ENCODE results near the gene RAB11FIP3. TPM values are rescaled to one million over a fixed set of nuclear protein-coding genes. Genes with fewer than 3 reads are reported as not detected.

RAB11FIP3 gene
- total RNA-seq, 2 experiments from 2014 or later = 18.7 to 20.4 TPM

- H3K27ac Mint-ChIP-seq = no peak overlapping the region
- no peak for DNase-seq
- no peak overlapping the region for H3K4me3 Mint-ChIP-seq
- TF ChIP-seq, protein P1, sequence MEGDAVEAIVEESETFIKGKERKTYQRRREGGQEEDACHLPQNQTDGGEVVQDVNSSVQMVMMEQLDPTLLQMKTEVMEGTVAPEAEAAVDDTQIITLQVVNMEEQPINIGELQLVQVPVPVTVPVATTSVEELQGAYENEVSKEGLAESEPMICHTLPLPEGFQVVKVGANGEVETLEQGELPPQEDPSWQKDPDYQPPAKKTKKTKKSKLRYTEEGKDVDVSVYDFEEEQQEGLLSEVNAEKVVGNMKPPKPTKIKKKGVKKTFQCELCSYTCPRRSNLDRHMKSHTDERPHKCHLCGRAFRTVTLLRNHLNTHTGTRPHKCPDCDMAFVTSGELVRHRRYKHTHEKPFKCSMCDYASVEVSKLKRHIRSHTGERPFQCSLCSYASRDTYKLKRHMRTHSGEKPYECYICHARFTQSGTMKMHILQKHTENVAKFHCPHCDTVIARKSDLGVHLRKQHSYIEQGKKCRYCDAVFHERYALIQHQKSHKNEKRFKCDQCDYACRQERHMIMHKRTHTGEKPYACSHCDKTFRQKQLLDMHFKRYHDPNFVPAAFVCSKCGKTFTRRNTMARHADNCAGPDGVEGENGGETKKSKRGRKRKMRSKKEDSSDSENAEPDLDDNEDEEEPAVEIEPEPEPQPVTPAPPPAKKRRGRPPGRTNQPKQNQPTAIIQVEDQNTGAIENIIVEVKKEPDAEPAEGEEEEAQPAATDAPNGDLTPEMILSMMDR (IDR thresholded peaks at IDR 0.05) = no peak
- no peak for ATAC-seq
- no peaks in the 10 kb centered on the region for H3K9me3 Mint-ChIP-seq
- H3K36me3 Mint-ChIP-seq (ENCODE audit: low read depth) = no peaks in the 10 kb centered on the region
- H3K27me3 Mint-ChIP-seq = no peaks in the 10 kb centered on the region
- intact Hi-C loops (cut with micrococcal nuclease) = no loop called here
- H3K4me1 Mint-ChIP-seq (ENCODE audit: low read depth) = peaks cover 15% of the 10 kb centered on the region
- POLR2A ChIA-PET = no interaction called here
- CTCF ChIA-PET = no interaction called here
These were observed 139.4 kb downstream of the RAB11FIP3 start for GRCh38 chr16:564690-565418.

DNA sequence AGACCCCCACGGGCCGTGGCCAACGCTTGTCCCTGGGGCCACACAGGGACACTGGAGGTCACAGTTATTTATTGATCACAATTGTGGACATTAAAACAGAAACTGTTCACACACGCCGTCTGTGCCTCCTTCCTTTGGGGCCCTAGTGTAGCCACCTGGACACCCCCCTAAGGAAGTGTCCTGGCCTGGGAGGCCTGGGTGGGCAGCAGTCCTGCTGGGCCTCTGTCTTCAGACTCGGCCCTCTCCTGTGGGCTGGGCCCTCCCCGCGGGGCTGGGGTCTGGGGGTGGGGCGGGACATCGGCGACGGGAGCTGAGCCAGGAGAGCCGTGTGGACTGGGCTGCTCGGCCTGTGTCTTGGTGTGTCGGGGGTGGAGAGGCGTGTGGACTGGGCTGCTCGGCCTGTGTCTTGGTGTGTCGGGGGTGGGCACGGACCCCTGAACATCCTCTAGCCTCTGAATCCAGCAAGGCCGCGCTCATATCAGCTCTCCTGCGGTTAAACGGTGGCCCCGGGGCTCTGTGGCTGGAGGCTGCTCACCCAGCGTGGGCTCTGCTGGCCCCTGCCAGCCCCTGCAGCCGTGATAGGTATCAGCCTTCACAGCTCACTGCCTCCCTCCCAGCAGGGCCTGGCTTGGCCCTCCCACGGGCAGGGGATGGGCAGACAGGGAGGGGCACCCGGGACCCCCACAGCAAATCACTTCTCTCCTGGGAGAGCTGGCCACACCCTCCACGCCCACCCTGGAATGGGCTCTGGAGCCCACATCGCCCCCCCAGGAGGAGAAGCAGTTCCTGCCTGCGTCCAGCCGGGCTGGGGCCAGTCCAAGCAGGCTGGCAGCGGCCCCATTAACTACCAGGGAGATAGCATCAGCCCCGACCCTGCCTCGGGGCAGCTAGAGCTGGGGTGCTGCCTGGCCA, 140.2 kb downstream of the RAB11FIP3 start:
- TF ChIP-seq, protein P1 (IDR thresholded peaks at IDR 0.05) = no peak

GRCh38 chr16:566475-567372, 141.3 kb downstream of the RAB11FIP3 start, which contains the start of gene NHLRC4:
Gene NHLRC4, plus strand, starts transcription at chr16:567005. Its CDS starts 1,043 bp downstream, at chr16:568048.
- peak within 1 kb of the TSS; percentile 38 for H3K4me3 Mint-ChIP-seq
- ChIA-PET CTCF (interaction anchor here (0.6 to 1.0 kb wide), 2 partner anchors 26 to 43 kb away, joined by 3 read pairs; no protein-coding TSS in a partner anchor), POLR2A (interaction anchor here (0.9 to 1.5 kb wide), 4 partner anchors 10 to 236 kb away, joined by 3 to 5 read pairs (median 4); partner anchors contain the start of gene WDR90)
- ATAC-seq (peak; percentile 63), DNase-seq (peak; percentile 79)
- intact Hi-C loops (cut with micrococcal nuclease) = no loop called here
- no peaks in the 10 kb centered on the region for H3K9me3 Mint-ChIP-seq
- no peaks in the 10 kb centered on the region for H3K27me3 Mint-ChIP-seq
- H3K4me1 Mint-ChIP-seq (ENCODE audit: low read depth) = peaks cover 27% of the 10 kb centered on the region
- no peaks in the 10 kb centered on the region for H3K36me3 Mint-ChIP-seq (ENCODE audit: low read depth)
- H3K27ac Mint-ChIP-seq = peak within 1 kb of the TSS; percentile 70
- TF ChIP-seq, protein P1 (IDR thresholded peaks at IDR 0.05) = no peak

More for the DNA sequence above, 140.2 kb downstream of the RAB11FIP3 start:
- no peaks in the 10 kb centered on the region for H3K27me3 Mint-ChIP-seq
- no peaks in the 10 kb centered on the region for H3K36me3 Mint-ChIP-seq (ENCODE audit: low read depth)
- ChIA-PET POLR2A (no interaction called here), CTCF (no interaction called here)
- intact Hi-C loops (cut with micrococcal nuclease) = no loop called here
- H3K4me3 Mint-ChIP-seq = no peak overlapping the region
- ATAC-seq (no peak), DNase-seq (no peak)
- H3K4me1 Mint-ChIP-seq (ENCODE audit: low read depth) = peaks cover 16% of the 10 kb centered on the region
- no peaks in the 10 kb centered on the region for H3K9me3 Mint-ChIP-seq
- H3K27ac Mint-ChIP-seq = no peak overlapping the region

DNA sequence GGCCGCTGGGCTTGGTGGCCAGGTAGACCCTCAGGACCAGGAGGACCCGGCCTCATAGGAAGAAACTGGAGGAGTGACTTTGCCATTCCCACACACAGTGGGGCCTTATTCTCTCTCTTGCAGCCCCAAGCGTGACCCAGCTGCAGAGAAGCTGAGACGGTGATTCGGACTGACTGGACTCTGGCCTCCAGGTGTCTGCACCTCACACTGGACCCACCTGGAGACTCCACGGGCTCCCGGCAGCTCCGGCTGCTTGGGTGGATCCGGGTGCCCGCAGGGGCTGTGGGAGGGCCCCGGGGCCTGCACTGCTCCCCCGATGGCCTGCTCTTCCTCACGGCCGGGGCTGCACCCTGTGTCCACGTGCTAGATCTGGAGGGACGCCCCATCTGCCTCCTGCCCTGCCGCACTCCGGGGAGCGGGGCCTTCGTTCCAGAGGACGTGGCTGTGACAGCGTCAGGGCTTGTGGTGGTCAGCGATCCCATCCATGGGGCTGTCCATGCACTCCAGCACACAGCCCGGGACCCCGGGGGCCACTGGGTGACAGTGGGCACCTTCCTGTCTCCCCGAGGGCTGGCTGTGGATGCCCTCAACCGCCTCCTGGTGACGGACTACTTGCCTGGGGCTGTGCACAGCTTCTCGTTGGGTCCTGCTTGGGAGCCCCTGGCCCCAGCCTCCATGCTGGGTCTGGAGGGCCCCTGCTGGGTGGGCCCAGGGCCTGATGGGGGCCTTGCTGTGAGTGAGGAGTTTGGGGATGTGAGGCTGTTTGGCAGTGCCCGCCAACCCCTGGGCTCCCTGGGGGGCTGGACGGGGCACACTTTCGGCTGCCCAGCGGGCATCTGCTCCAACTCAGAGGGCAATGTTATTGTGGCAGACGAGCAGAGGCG, 142.2 kb downstream of the RAB11FIP3 start:
- TF ChIP-seq, protein P1 (IDR thresholded peaks at IDR 0.05) = no peak
- DNase-seq (no peak), ATAC-seq (no peak)
- CTCF ChIA-PET = interaction anchor here (0.6 to 1.0 kb wide), 2 partner anchors 27 to 42 kb away, joined by 3 read pairs; no protein-coding TSS in a partner anchor
- Mint-ChIP-seq H3K4me1 (ENCODE audit: low read depth) (peaks cover 29% of the 10 kb centered on the region), H3K4me3 (peak overlapping the region; percentile 38), H3K9me3 (no peaks in the 10 kb centered on the region), H3K36me3 (ENCODE audit: low read depth) (no peaks in the 10 kb centered on the region), H3K27me3 (no peaks in the 10 kb centered on the region), H3K27ac (peak overlapping the region; percentile 70)
- POLR2A ChIA-PET = interaction anchor here (0.9 to 1.5 kb wide), 4 partner anchors 9 to 235 kb away, joined by 3 to 5 read pairs (median 4); partner anchors contain the start of gene WDR90
- intact Hi-C loops (cut with micrococcal nuclease) = no loop called here

Data from activated CD8-positive, alpha-beta T cell treated with anti-CD3 and anti-CD28 coated beads for 36 hours (primary cell).